CD4-positive, alpha-beta T cell (primary cell): ENCODE measurements around the gene STX1A. TPM values are rescaled to one million over a fixed set of nuclear protein-coding genes. Genes with fewer than 3 reads are reported as not detected.

Experiments used
- ATAC-seq: fragments of 200-7000 bp; cut with Tn5 transposase; one replicate; pipeline ENCODE4 v1.10.0; 2022; ENCODE audit warnings: mild to moderate bottlenecking; ENCODE audit not compliant: poor library complexity
- CTCF ChIA-PET: fragments of 350-600 bp; sonication (Branson Sonifier 250); formaldehyde crosslinking; loops from one replicate; lab custom pipeline; 2021; ENCODE audit warnings: antibody characterized with exemption, inconsistent platforms; lab: Charles Lee
- POLR2A ChIA-PET: fragments of 350-600 bp; sonication (Branson Sonifier 250); formaldehyde crosslinking; loops from one replicate; lab custom pipeline; 2021; ENCODE audit warnings: antibody characterized with exemption, inconsistent platforms; lab: Charles Lee
- DNase-seq, 14 experiments: peaks; one replicate each; pipeline ENCODE4 v3.0.0-alpha.2; 2013 to 2020; ENCODE audit warnings: mixed read lengths in 2 of 14
- H3K27ac ChIP-seq, 2 donors: one replicate each; pipeline versions ENCODE4 v1.5.1 to v1.7.0; 2013; ENCODE audit warnings: low read length in 2 of 2, low read depth in 1 of 2, mild to moderate bottlenecking in 1 of 2
- H3K27me3 ChIP-seq, 2 experiments: 1 replicate in 1 of 2; 2 replicates in 1 of 2; pipeline versions ENCODE4 v1.6.1 to v1.7.0; 2013; ENCODE audit warnings: low read length in 2 of 2, control low read depth in 1 of 2, mild to moderate bottlenecking in 1 of 2, moderate library complexity in 1 of 2; ENCODE audit not compliant: insufficient read depth in 2 of 2, control insufficient read depth in 1 of 2
- H3K36me3 ChIP-seq: one replicate; pipeline ENCODE4 v1.6.1; 2013; ENCODE audit warnings: low read length, control low read depth; ENCODE audit not compliant: insufficient read depth
- H3K4me1 ChIP-seq: one replicate; pipeline ENCODE4 v1.6.1; 2013; ENCODE audit warnings: low read length, control low read depth; ENCODE audit not compliant: insufficient read depth
- H3K4me3 ChIP-seq: one replicate; pipeline ENCODE4 v1.5.1; 2013; ENCODE audit warnings: mild to moderate bottlenecking, low read length, moderate library complexity
- H3K9me3 ChIP-seq, 2 experiments: 1 replicate in 1 of 2; 2 replicates in 1 of 2; pipeline versions ENCODE4 v1.6.1 to v1.7.0; 2013; ENCODE audit warnings: low read length in 2 of 2, mild to moderate bottlenecking in 2 of 2, control low read depth in 1 of 2, moderate library complexity in 1 of 2; ENCODE audit not compliant: control insufficient read depth in 1 of 2, insufficient read depth in 1 of 2
- H3K27ac Mint-ChIP-seq: one replicate; pipeline ENCODE4 v1.8.0; 2020; ENCODE audit warnings: mixed read lengths
- H3K27me3 Mint-ChIP-seq: one replicate; pipeline ENCODE4 v1.8.0; 2021; ENCODE audit warnings: mixed read lengths
- H3K36me3 Mint-ChIP-seq: one replicate; pipeline ENCODE4 v1.8.0; 2021; ENCODE audit warnings: low read depth, mixed read lengths
- H3K4me1 Mint-ChIP-seq: one replicate; pipeline ENCODE4 v1.8.0; 2021; ENCODE audit warnings: low read depth, mixed read lengths
- H3K4me3 Mint-ChIP-seq: one replicate; pipeline ENCODE4 v1.8.0; 2020; ENCODE audit warnings: mild to moderate bottlenecking, mixed read lengths
- H3K9me3 Mint-ChIP-seq: one replicate; pipeline ENCODE4 v1.8.0; 2020; ENCODE audit warnings: mixed read lengths
- CTCF ChIP-seq: fragments of 200-600 bp; IDR thresholded peaks from one replicate; pipeline ENCODE4 v1.8.0; 2022; ENCODE audit warnings: antibody characterized with exemption, mild to moderate bottlenecking
- intact Hi-C, 2 experiments: fragments of 100-400 bp; cut with DNase I in 1 of 2; cut with micrococcal nuclease in 1 of 2; formaldehyde crosslinking; loops; one replicate each; pipeline versions ENCODE4 v1.15.1 to v1.9.0; 2023 to 2025; cut with DNase I, micrococcal nuclease
- total RNA-seq, 174 experiments: library from RNA in 2 of 174; stranded (reverse) in 2 of 174; gene quantifications; one replicate each; pipeline ENCODE4 v1.2.3 and lab custom pipeline; 2021 to 2026

Gene STX1A
- total RNA-seq, 2 experiments from 2014 or later: 15.5 to 20.7 TPM

- no peak for TF ChIP-seq CTCF
- Mint-ChIP-seq H3K9me3 (no peaks in the 10 kb centered on the region), H3K27me3 (no peaks in the 10 kb centered on the region), H3K4me1 (peaks cover 17% of the 10 kb centered on the region), H3K27ac (no peak overlapping the region), H3K4me3 (no peak overlapping the region), H3K36me3 (peaks cover 4% of the 10 kb centered on the region)
- CTCF ChIA-PET: interaction anchor here (1.3 to 2.5 kb wide), 7 partner anchors 10 to 231 kb away, joined by 3 to 49 read pairs (median 5); no protein-coding TSS in a partner anchor
- POLR2A ChIA-PET: no interaction called here
- ATAC-seq (no peak), DNase-seq (no peak)
- Histone ChIP-seq H3K9me3 (peaks cover 0 to 5% of the 10 kb centered on the region in 2 experiments), H3K4me3 (no peak overlapping the region), H3K27ac (no peak overlapping the region), H3K27me3 (no peaks in the 10 kb centered on the region), H3K4me1 (peaks cover 29% of the 10 kb centered on the region), H3K36me3 (peaks cover 13% of the 10 kb centered on the region)
- intact Hi-C loops: loop anchor here (2.0 to 10.0 kb wide), 7 partner anchors 68 to 911 kb away; partner anchors contain the start of genes EIF4H (in 1 of the 2), LIMK1 (in 1 of the 2), TYW1B (in 1 of the 2) and VPS37D (in 1 of the 2)
Observed at GRCh38 chr7:73735528-73735905, 16.0 kb upstream of the STX1A start.

- peaks cover 13% of the 10 kb centered on the region for H3K36me3 ChIP-seq
- TF ChIP-seq CTCF: peak; percentile 85
Observed at GRCh38 chr7:73734619-73735527, 15.4 kb upstream of the STX1A start.

GRCh38 chr7:73732397-73732796, 12.9 kb upstream of the STX1A start:
- Histone ChIP-seq H3K36me3 (peaks cover 13% of the 10 kb centered on the region), H3K4me1 (peaks cover 11% of the 10 kb centered on the region), H3K27ac (no peak overlapping the region), H3K4me3 (no peak overlapping the region), H3K27me3 (peaks cover 0 to 2% of the 10 kb centered on the region in 2 experiments), H3K9me3 (peaks cover 0 to 5% of the 10 kb centered on the region in 2 experiments)
- ATAC-seq (no peak), DNase-seq (no peak)
- Mint-ChIP-seq H3K9me3 (no peaks in the 10 kb centered on the region), H3K27me3 (peaks cover 5% of the 10 kb centered on the region), H3K27ac (no peak overlapping the region), H3K36me3 (peaks cover 4% of the 10 kb centered on the region), H3K4me3 (no peak overlapping the region), H3K4me1 (peaks cover 6% of the 10 kb centered on the region)
- CTCF ChIA-PET: interaction anchor here (3.3 kb wide), 1 partner anchor 125 kb away, joined by 13 read pairs; no protein-coding TSS in a partner anchor
- intact Hi-C loops: loop anchor here in 1 of 2 experiments (10.0 kb wide), 3 partner anchors 352 to 908 kb away; partner anchors contain the start of genes EIF4H, LIMK1 and TYW1B
- TF ChIP-seq CTCF: no peak
- POLR2A ChIA-PET: no interaction called here

More at GRCh38 chr7:73734619-73735527, 15.4 kb upstream of the STX1A start:
- Histone ChIP-seq H3K27me3 (no peaks in the 10 kb centered on the region), H3K4me1 (peaks cover 29% of the 10 kb centered on the region), H3K9me3 (peaks cover 0 to 5% of the 10 kb centered on the region in 2 experiments), H3K4me3 (no peak overlapping the region), H3K27ac (peak overlapping the region in 1 of 2 donors; percentile 44)
- peaks cover 17% of the 10 kb centered on the region for H3K4me1 Mint-ChIP-seq
- peak overlapping the region; percentile 65 for H3K4me3 Mint-ChIP-seq
- intact Hi-C loops: loop anchor here (2.0 to 10.0 kb wide), 7 partner anchors 68 to 910 kb away; partner anchors contain the start of genes EIF4H (in 1 of the 2), LIMK1 (in 1 of the 2), TYW1B (in 1 of the 2) and VPS37D (in 1 of the 2)
- H3K27me3 Mint-ChIP-seq: no peaks in the 10 kb centered on the region
- peaks cover 4% of the 10 kb centered on the region for H3K36me3 Mint-ChIP-seq
- peak; percentile 47 for ATAC-seq
- CTCF ChIA-PET: interaction anchor here (0.6 to 2.5 kb wide), 25 partner anchors 9 to 230 kb away, joined by 3 to 49 read pairs (median 4); partner anchors contain the start of genes BAZ1B, STX1A, TBL2 and VPS37D
- DNase-seq: peak; percentile 71 to 91 (median 78)
- H3K27ac Mint-ChIP-seq: peak overlapping the region; percentile 0
- H3K9me3 Mint-ChIP-seq: no peaks in the 10 kb centered on the region
- POLR2A ChIA-PET: interaction anchor here (0.5 to 0.8 kb wide), 3 partner anchors 128 to 178 kb away, joined by 3 to 5 read pairs (median 3); partner anchors contain the start of gene BCL7B
